ENCODE data around the gene ZNF491. TPM values are rescaled to one million over a fixed set of nuclear protein-coding genes. Genes with fewer than 3 reads are reported as not detected.

The ZNF491 gene
- total RNA-seq, 1 donor from 2014 or later: 2.4 TPM

DNA sequence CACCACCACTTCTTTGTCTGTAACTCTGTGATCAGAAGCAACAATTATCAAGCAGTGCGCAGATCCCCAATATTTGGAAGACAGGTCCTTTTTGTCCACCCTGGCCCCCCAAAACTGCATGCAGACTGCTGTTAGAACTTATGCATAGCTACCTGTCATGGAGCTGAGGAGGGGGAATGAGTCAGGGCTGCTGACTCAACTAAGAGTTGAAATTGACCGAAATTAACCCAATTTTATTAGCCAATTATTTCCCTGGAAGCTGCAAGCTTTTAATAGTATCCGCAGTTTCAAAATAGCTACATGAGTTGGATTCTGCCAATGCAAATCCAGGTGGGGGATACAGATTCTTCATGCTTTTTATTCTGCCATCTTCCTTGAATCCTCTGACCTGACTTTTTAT lies 14.0 kb upstream of the ZNF491 start:
- Histone ChIP-seq H3K4me1 (no peaks in the 10 kb centered on the region), H3K36me3 (peaks cover 49% of the 10 kb centered on the region), H3K4me3 (no peak overlapping the region), H3K27me3 (ENCODE audit: low read depth) (no peaks in the 10 kb centered on the region), H3K27ac (replicated peaks) (no peak overlapping the region), H3K9me3 (replicated peaks) (peaks cover 98% of the 10 kb centered on the region)
- intact Hi-C loops (cut with micrococcal nuclease): no loop called here
- TF ChIP-seq CTCF (IDR thresholded peaks at IDR 0.05; ENCODE audit: borderline replicate concordance): no peak
- no peak for DNase-seq

DNA sequence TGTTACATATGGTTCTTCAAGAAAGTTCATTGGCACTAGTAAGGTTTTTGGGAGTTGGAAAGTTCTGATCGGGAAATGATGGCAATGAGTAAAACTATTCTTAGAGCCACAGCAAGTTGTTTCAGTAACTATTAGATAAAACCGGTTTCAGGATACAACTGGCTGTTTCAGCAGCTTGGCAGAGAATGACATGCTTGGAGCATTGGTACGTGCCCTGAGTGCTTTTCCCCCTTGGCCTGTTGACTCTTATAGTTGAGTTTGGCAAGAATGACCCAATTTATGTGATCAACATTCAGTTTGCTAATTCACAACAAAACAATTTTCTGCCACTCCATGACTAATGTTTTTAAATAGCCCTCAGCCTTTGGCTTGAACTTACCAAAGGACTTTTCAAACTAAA lies 10.8 kb upstream of the ZNF491 start:
- peaks cover 85% of the 10 kb centered on the region for H3K9me3 ChIP-seq (replicated peaks)
- no peak for TF ChIP-seq CTCF (IDR thresholded peaks at IDR 0.05; ENCODE audit: borderline replicate concordance)
- intact Hi-C loops (cut with micrococcal nuclease): no loop called here

GRCh38 chr19:11792942-11793341 lies 5.4 kb upstream of the ZNF491 start:
- no peak for DNase-seq
- Histone ChIP-seq H3K27ac (replicated peaks) (no peak overlapping the region), H3K9me3 (replicated peaks) (peaks cover 32% of the 10 kb centered on the region), H3K4me1 (peaks cover 9% of the 10 kb centered on the region), H3K27me3 (ENCODE audit: low read depth) (no peaks in the 10 kb centered on the region), H3K4me3 (no peak overlapping the region), H3K36me3 (no peaks in the 10 kb centered on the region)
- intact Hi-C loops (cut with micrococcal nuclease): no loop called here
- no peak for TF ChIP-seq CTCF (IDR thresholded peaks at IDR 0.05; ENCODE audit: borderline replicate concordance)

More for the DNA sequence above, 10.8 kb upstream of the ZNF491 start:
- no peak overlapping the region for H3K4me3 ChIP-seq
- peaks cover 17% of the 10 kb centered on the region for H3K36me3 ChIP-seq
- no peak for DNase-seq
- no peaks in the 10 kb centered on the region for H3K4me1 ChIP-seq
- no peaks in the 10 kb centered on the region for H3K27me3 ChIP-seq (ENCODE audit: low read depth)
- no peak overlapping the region for H3K27ac ChIP-seq (replicated peaks)

DNA sequence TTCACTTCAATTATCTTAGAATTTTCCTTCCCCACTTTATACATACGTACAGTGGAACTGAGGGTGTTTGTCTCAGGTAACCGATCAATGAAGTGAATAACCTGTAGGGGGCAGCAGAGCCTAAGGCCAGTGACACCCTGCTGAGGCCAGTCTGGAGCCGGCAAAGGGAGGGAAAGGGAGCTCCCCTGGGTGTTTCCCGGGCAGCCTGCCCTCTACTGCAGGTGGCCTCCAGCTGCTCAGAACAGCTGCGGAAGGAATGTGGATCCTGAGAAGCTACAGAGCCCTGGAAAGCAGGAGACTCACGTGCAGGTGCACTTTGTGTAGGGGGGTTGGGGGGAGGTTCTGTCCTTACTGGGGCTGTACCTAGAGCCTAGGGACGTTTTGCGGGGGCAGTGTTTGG lies 832 bp upstream of the ZNF491 start:
- no peaks in the 10 kb centered on the region for H3K9me3 ChIP-seq (replicated peaks)

GRCh38 chr19:11806354-11807098 lies 8.2 kb downstream of the ZNF491 start:
- H3K9me3 ChIP-seq (replicated peaks): peaks cover 44% of the 10 kb centered on the region
- H3K27me3 ChIP-seq (ENCODE audit: low read depth): no peaks in the 10 kb centered on the region
- TF ChIP-seq CTCF (IDR thresholded peaks at IDR 0.05; ENCODE audit: borderline replicate concordance): no peak
- no peak overlapping the region for H3K4me3 ChIP-seq
- H3K36me3 ChIP-seq: peaks cover 51% of the 10 kb centered on the region
- H3K4me1 ChIP-seq: no peaks in the 10 kb centered on the region
- H3K27ac ChIP-seq (replicated peaks): no peak overlapping the region
- DNase-seq: no peak
- intact Hi-C loops (cut with micrococcal nuclease): no loop called here

More for the DNA sequence above, 832 bp upstream of the ZNF491 start:
- DNase-seq: peak; percentile 85
- Histone ChIP-seq H3K4me1 (peaks cover 27% of the 10 kb centered on the region), H3K27me3 (ENCODE audit: low read depth) (no peaks in the 10 kb centered on the region), H3K27ac (replicated peaks) (peak overlapping the region; percentile 94), H3K36me3 (no peaks in the 10 kb centered on the region), H3K4me3 (peak overlapping the region; percentile 92)
- peak; percentile 92 for TF ChIP-seq CTCF (IDR thresholded peaks at IDR 0.05; ENCODE audit: borderline replicate concordance)
- intact Hi-C loops (cut with micrococcal nuclease): no loop called here
